HG03439 (cell line): ENCODE measurements around the gene TUSC7.

Experiments used
- ATAC-seq: cut with Tn5 transposase; IDR thresholded peaks from one replicate; pipeline ENCODE4 v1.9.1; 2021; ENCODE audit warnings: mild to moderate bottlenecking, moderate library complexity; ENCODE audit not compliant: unreplicated experiment

TUSC7 gene

GRCh38 chr3:116709479-116709878 lies at the start of gene TUSC7:
TSS of gene TUSC7 (plus strand) at chr3:116709779.
- ATAC-seq = no peak

GRCh38 chr3:116661196-116661595 lies 48.4 kb upstream of the TUSC7 start:
- ATAC-seq = no peak

DNA sequence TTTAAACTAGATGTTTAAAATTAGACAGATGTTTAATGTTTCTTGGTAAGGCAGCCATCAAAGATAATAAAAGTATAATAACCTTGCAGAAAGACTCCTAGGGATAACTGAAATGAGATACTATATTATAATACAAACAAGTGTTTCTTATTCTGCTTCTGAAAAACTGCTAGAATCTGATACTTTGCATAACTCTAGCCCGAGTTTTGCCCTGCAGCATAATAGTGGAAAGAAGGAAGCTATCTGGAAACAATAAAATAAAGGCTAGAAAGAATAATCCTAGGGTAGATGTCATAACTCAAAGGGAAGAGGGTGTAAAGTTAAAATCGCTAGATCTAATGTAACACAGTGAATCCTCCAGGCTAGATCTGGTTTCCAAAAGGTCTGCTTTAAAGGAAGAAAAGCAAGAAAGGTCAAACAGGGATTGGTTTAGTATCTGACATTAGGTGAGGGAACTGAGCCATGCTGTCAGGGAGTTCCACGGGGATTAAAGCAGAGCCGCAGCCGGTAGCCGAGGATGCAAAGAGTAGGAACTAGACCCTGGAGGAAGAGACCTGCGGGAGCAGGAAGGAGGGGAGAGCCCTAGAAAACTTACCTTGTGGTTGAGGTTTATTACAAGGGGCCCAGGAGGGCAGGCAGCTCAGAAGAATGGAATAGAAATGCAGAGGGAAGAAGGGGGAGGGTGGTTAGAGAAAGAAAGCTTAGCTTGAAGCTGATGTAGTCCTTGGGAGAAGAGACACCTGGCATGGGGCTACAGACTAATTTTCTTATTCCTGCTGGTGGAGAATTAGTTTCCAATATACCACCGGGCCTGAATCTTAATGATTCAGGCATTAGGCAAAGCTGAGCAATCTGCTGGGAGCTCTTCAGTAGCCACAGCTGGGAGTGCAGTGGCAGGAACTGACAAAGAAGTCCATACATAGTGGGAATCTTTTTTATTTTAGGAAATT lies 46.1 kb upstream of the TUSC7 start:
- no peak for ATAC-seq

DNA sequence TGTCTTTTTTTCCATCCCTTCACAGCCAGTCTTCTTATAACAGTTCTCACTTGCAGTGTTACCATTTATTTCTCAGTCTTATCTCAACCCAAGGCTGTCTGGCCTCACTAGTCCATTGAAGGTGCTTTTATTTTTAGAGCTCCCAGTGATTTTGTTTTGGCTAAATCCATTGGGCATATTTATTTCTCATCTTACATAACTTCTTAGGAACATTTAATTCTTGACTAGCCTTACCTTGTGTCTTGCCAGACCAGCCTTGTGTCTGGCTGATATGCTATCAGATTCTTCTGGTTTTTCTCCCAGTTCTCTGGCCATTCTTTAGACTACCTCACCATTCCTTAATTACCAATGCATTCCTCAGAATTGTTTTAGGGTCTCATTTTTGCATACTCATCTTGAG lies 42.3 kb upstream of the TUSC7 start:
- no peak for ATAC-seq

- ATAC-seq = no peak
Observed at GRCh38 chr3:116667791-116668190, 41.8 kb upstream of the TUSC7 start.

GRCh38 chr3:116669576-116669975 lies 40.0 kb upstream of the TUSC7 start:
- ATAC-seq = no peak

GRCh38 chr3:116671151-116671550 lies 38.4 kb upstream of the TUSC7 start:
- ATAC-seq = no peak

GRCh38 chr3:116678853-116679252 lies 30.7 kb upstream of the TUSC7 start:
- no peak for ATAC-seq

DNA sequence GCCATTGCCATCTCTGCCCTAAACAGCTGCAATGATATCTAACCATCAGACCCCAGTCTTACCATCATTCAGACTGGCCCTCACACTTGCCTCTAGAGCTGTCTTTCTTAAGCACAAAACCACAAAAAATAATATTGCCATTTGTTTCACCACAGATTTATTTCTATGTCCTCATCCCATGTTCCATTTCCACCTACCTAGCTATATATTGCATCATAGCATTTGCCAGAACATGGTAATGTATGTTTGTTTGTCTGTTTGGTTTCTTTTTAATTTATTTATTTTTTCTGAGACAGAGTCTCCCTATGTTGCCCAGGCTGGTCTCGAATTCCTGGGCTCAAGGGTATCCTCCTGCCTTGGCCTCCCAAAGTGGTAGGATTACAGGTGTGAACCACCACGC lies 18.5 kb upstream of the TUSC7 start:
- ATAC-seq = no peak

DNA sequence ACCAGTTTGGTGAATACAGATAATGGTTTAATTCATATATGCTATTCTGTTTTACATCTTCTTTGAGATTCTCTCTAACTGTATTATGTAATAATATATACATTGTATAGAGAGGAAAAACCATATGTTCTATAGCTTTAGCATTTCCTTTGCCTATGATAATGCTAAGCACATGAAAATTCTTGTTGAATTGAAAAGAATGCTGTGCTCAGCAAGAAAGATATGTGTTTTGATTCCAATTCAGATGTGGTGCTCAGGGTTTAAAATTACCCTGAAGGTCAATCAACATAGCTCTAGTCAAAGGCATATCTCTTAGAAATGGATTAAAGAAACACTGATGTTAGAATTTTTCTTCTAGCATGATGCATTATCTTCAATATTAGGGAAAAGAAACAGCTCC lies 8.5 kb upstream of the TUSC7 start:
- no peak for ATAC-seq

- ATAC-seq = no peak
Observed at GRCh38 chr3:116702334-116702733, 7.2 kb upstream of the TUSC7 start.

- no peak for ATAC-seq
Observed at GRCh38 chr3:116707531-116707930, 2.0 kb upstream of the TUSC7 start.

- ATAC-seq = no peak
Observed at GRCh38 chr3:116716490-116716889, 6.9 kb downstream of the TUSC7 start.

- ATAC-seq = no peak
Observed at GRCh38 chr3:116717566-116717965, 8.0 kb downstream of the TUSC7 start.

- no peak for ATAC-seq
Observed at GRCh38 chr3:116728454-116728853, 18.9 kb downstream of the TUSC7 start.

- no peak for ATAC-seq
Observed at GRCh38 chr3:116734243-116734642, 24.7 kb downstream of the TUSC7 start.

DNA sequence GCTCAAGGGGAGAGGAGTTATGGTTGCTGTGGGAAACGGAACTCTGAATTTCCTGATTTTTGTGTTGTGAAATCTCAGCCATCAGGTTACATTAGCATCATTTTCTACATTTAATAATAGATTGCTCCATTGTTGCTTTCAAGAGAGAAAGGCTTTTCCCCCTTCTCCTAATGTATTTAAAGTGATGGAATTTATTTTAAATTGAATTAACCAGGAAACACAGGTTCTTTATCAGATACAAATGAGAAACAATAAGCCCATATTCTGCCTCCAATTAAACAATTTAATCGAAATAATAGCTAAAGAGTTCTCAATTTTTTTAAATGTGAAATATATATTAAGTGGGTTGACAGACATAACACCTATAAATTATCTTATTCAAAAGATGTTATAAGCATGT lies 30.1 kb downstream of the TUSC7 start:
- ATAC-seq = no peak

DNA sequence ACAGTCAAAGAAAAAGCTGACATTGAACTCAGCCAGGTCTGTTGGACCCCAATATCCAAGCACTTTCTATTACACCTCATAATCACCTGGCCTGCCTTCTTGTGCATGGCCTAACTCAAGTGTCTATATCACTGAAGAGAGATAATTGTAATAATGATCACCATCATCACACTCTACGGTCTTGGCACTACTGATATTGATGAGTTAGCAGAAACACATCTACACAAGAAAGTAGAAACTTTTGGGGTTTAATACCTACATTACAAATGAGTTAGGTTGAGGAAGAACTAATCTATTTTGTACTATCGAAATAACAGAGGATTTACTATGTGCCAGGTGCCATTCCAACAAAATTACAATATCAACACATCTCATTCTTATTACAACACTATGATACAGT lies 30.7 kb downstream of the TUSC7 start:
- no peak for ATAC-seq

DNA sequence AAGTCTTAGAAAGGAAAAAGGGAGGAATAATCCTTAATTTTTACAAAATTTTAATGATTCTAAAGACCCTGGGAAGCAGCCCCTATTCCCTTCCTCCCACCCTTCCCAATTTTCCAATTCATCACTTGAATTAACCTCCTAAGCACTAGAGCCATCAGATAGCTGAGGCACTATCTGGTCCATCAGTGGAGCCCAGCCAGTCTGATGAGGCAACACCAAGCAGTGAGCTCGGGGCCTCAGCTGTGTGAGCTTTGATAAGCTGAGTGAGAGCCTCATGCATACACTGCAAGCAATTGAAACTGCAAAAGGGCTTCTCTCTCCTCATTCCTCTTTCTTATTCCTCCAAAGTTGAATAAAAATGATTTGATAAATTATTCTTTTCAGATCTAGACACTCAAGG lies 31.9 kb downstream of the TUSC7 start:
- no peak for ATAC-seq

DNA sequence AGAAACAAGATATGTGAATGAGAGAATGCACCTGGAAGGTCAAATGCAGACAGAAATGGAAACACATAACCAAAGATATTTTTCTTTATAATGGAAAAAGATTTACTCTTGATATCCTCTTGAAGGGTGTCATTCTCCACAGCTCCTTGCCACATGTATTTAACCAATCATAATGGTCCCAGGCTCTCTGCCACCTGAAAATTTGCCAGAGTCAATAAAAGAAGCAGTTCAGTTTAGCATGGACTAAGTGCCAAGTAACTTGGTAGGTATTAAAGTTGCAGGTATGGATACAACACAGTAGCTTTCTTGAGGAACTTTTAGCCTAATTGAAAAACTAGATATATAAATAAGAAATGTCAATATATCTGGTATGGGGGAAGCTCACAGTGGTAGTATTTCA lies 33.5 kb downstream of the TUSC7 start:
- ATAC-seq = no peak

DNA sequence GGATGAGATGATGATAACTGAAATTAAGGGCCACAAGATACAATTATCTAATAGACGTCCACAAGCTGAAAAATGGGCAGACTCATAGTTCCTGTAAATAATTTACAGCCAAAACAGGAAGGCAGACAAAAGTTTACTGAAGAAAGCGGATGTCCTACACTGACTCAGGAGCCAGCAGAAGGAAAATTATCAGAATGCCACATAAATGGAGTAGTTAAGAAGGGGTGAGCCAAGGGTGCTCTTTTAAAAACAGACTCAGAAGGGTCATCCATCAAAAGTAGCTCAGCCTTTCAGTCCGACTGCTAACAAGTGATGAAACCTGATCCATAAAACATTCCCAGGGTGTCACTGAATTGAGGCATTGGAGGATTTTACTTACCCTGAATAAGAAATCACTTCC lies 39.8 kb downstream of the TUSC7 start:
- ATAC-seq = no peak

GRCh38 chr3:116757315-116757714 lies 47.7 kb downstream of the TUSC7 start:
- ATAC-seq = no peak

GRCh38 chr3:116759316-116759715 lies 49.7 kb downstream of the TUSC7 start:
- no peak for ATAC-seq
